Measurements from ENCODE around the gene KLRC1.
"Not testable (repeated sequence)": the region's sequence is repeated elsewhere in the genome, so short reads cannot be mapped to it uniquely, and the experiment has no call there.

The KLRC1 gene

GRCh38 chr12:10409392-10409791 lies 43.8 kb downstream of the KLRC1 start, which contains the start of gene KLRC4:
Gene KLRC4, minus strand, starts transcription at chr12:10409757. Its CDS starts 182 bp downstream, at chr12:10409575.
- no peak for DNase-seq

GRCh38 chr12:10408842-10409241 lies 44.3 kb downstream of the KLRC1 start:
- no peak for DNase-seq

GRCh38 chr12:10406725-10407124 lies 46.5 kb downstream of the KLRC1 start:
- DNase-seq, result no peak

DNA sequence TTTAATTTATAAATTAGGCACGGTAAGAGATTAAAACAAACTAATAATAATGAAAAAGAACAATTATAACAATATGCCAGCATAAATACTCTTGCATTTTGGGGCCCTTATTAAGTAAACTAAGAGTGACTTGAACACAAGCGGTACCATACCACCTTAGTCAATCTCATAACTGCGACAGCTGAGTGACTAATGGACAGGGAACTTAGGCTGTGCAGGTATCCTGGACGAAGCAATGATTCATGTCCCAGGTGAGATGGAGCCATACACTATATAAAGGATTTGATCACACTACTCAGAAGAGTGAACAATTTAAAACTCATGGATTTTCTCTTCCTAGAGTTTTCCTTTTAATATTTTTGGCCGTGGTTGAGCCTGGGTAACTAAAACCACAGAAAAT lies 47.9 kb downstream of the KLRC1 start:
- DNase-seq, result no peak

- DNase-seq, result no peak
These were observed 48.4 kb downstream of the KLRC1 start for GRCh38 chr12:10404798-10405197.

- DNase-seq, result no peak
These were observed 52.3 kb downstream of the KLRC1 start for GRCh38 chr12:10400829-10401228.

- DNase-seq, result no peak
These were observed 55.0 kb downstream of the KLRC1 start for GRCh38 chr12:10398168-10398567.

GRCh38 chr12:10397296-10397695 lies 55.9 kb downstream of the KLRC1 start:
- DNase-seq, result no peak

- DNase-seq, result not testable (repeated sequence)
These were observed 57.0 kb downstream of the KLRC1 start for GRCh38 chr12:10396176-10396575.

All from activated effector memory CD4-positive, alpha-beta T cell treated with anti-CD3 and anti-CD28 coated beads, Interleukin-2, amount 50 U/mL, for 16 hours (primary cell).